Testis (tissue), 3 donors: ENCODE results near the gene CNDP1. TPM values are rescaled to one million over a fixed set of nuclear protein-coding genes. Genes with fewer than 3 reads are reported as not detected.

Experiments used
- DNase-seq: peaks from one replicate; pipeline ENCODE4 v3.0.0-alpha.2; 2019
- H3K27ac ChIP-seq, 2 donors: fragments of 200-600 bp; sonication (generic); one replicate each; pipeline ENCODE4 v1.5.1; 2019
- H3K27me3 ChIP-seq: fragments of 200-600 bp; sonication (generic); one replicate; pipeline ENCODE4 v1.5.1; 2019
- H3K36me3 ChIP-seq: fragments of 200-600 bp; sonication (generic); one replicate; pipeline ENCODE4 v1.5.1; 2017; ENCODE audit warnings: low read depth; ENCODE audit errors: missing control alignments
- H3K4me1 ChIP-seq: fragments of 200-600 bp; sonication (generic); one replicate; pipeline ENCODE4 v1.5.1; 2019
- H3K4me3 ChIP-seq, 2 donors: fragments of 200-600 bp; sonication (generic); one replicate each; pipeline ENCODE4 v1.5.1; 2017 to 2019
- H3K9me3 ChIP-seq: fragments of 200-600 bp; sonication (generic); one replicate; pipeline ENCODE4 v1.5.1; 2017
- CTCF ChIP-seq, 3 experiments: fragments of 450-650 bp in 2 of 3; fragments of 200-600 bp in 1 of 3; sonication (generic) in 1 of 3; IDR thresholded peaks; one replicate each; pipeline ENCODE4 v1.5.1; 2016 to 2019; ENCODE audit warnings: antibody characterized with exemption in 3 of 3, mild to moderate bottlenecking in 2 of 3, moderate library complexity in 1 of 3
- POLR2A ChIP-seq: fragments of 450-650 bp; IDR thresholded peaks from one replicate; pipeline ENCODE4 v1.6.1; 2017; ENCODE audit warnings: antibody characterized with exemption, mild to moderate bottlenecking, moderate library complexity
- WGBS, 2 donors: methylation state at CpG; one replicate each; pipeline ENCODE4 v1.1.5; 2018; 5-methylcytosine and 5-hydroxymethylcytosine counted together
- intact Hi-C: fragments of 100-400 bp; cut with DNase I; formaldehyde crosslinking; loops from one replicate; pipeline ENCODE4 v1.15.1; 2023; ENCODE audit warnings: low total_unique reads
- polyA plus RNA-seq: library from polyadenylated mRNA; stranded (reverse); fragments of 350-450 nt; fragmentation: Illumina TruSeq; extraction: RNeasy Lipid Tissue Mini Kit (QIAGEN cat#74804); gene quantifications from one replicate; pipeline ENCODE4 v1.2.3, GENCODE V29; 2014; ENCODE audit warnings: low read depth, low replicate concordance; ENCODE audit not compliant: insufficient read depth
- total RNA-seq, 2 donors: library from RNA; depleted of rRNA; stranded (reverse); fragments of >200 nt; gene quantifications; one replicate each; pipeline ENCODE4 v1.2.3, GENCODE V29; 2016

Gene CNDP1
- total and polyA plus RNA-seq, 3 donors from 2014 or later, result 0.31 to 1.3 (median 0.40) TPM

- peaks cover 11% of the 10 kb centered on the region for H3K4me1 ChIP-seq
- DNase-seq, result no peak
- H3K9me3 ChIP-seq, result no peaks in the 10 kb centered on the region
- no peak for TF ChIP-seq POLR2A
- no peak for TF ChIP-seq CTCF (IDR thresholded peaks at IDR 0.05)
- H3K36me3 ChIP-seq, result no peaks in the 10 kb centered on the region
- no peak overlapping the region for H3K4me3 ChIP-seq
- WGBS, 2 donors, result 71 to 76% methylated on average over 7 of the region's 7 CpGs
- intact Hi-C loops, result no loop called here
- no peaks in the 10 kb centered on the region for H3K27me3 ChIP-seq
- H3K27ac ChIP-seq, result no peak overlapping the region
Measured at GRCh38 chr18:74511823-74512222, 22.5 kb upstream of the CNDP1 start.

- TF ChIP-seq CTCF (IDR thresholded peaks at IDR 0.05) (no peak), POLR2A (no peak)
- intact Hi-C loops, result no loop called here
- Histone ChIP-seq H3K4me3 (no peak overlapping the region), H3K9me3 (no peaks in the 10 kb centered on the region), H3K27ac (no peak overlapping the region), H3K27me3 (no peaks in the 10 kb centered on the region), H3K4me1 (peaks cover 11% of the 10 kb centered on the region), H3K36me3 (no peaks in the 10 kb centered on the region)
- 81 to 87% methylated on average over 15 of the region's 15 CpGs for WGBS, 2 donors
- peak; percentile 34 for DNase-seq
Measured at GRCh38 chr18:74512321-74513053, 21.8 kb upstream of the CNDP1 start.

- Histone ChIP-seq H3K4me3 (no peak overlapping the region), H3K27ac (no peak overlapping the region), H3K9me3 (no peaks in the 10 kb centered on the region), H3K36me3 (no peaks in the 10 kb centered on the region), H3K4me1 (peaks cover 11% of the 10 kb centered on the region), H3K27me3 (no peaks in the 10 kb centered on the region)
- 89 to 90% methylated on average over 21 to 27 of the region's 27 CpGs for WGBS, 2 donors
- TF ChIP-seq CTCF (IDR thresholded peaks at IDR 0.05) (no peak), POLR2A (no peak)
- intact Hi-C loops, result no loop called here
- DNase-seq, result no peak
Measured at GRCh38 chr18:74513149-74513882, 21.0 kb upstream of the CNDP1 start.

- Histone ChIP-seq H3K27me3 (no peaks in the 10 kb centered on the region), H3K4me3 (no peak overlapping the region), H3K27ac (no peak overlapping the region), H3K36me3 (no peaks in the 10 kb centered on the region), H3K4me1 (peaks cover 9% of the 10 kb centered on the region), H3K9me3 (no peaks in the 10 kb centered on the region)
- intact Hi-C loops, result no loop called here
- TF ChIP-seq CTCF (IDR thresholded peaks at IDR 0.05), result no peak
- no peak for DNase-seq
- 85 to 89% methylated on average over 8 of the region's 8 CpGs for WGBS, 2 donors
Measured at GRCh38 chr18:74513883-74514205, 20.5 kb upstream of the CNDP1 start.
